IMR-90 (cell line): ENCODE measurements around the gene CAB39. TPM values are rescaled to one million over a fixed set of nuclear protein-coding genes. Genes with fewer than 3 reads are reported as not detected.
A peak's percentile ranks its signal among the peaks of the same experiment; 100 is the strongest.

Experiments used
- ATAC-seq: fragments of 200-7000 bp; cut with Tn5 transposase; 2 replicates; pipeline ENCODE4 v1.9.1; 2020; ENCODE audit warnings: low read depth, mild to moderate bottlenecking, moderate library complexity
- BruUV-seq: library from RNA; stranded (reverse); fragments of 400-500 nt; replicated peaks from 2 replicates; lab custom pipeline; 2021; lab: Mats Ljungman, UMichigan
- CTCF ChIA-PET: fragments of 300-600 bp; formaldehyde crosslinking; extraction: SDS; loops from one replicate; lab custom pipeline; 2021; ENCODE audit warnings: antibody characterized with exemption; lab: Yijun Ruan, JAX
- POLR2A ChIA-PET: fragments of 300-600 bp; sonication (Branson Sonifier 250); formaldehyde crosslinking; loops from one replicate; lab custom pipeline; 2022; ENCODE audit warnings: antibody characterized with exemption; ENCODE audit not compliant: unreplicated experiment; lab: Charles Lee
- DNase-seq: peaks from one replicate; pipeline ENCODE4 v3.0.0; 2013
- H2AFZ ChIP-seq: replicated peaks from 2 replicates; pipeline ENCODE3; 2013; ENCODE audit warnings: low read length, mild to moderate bottlenecking; ENCODE audit not compliant: poor library complexity
- H2AK5ac ChIP-seq: 2 replicates; pipeline ENCODE4 v1.6.1; 2013; ENCODE audit warnings: low read depth, low read length, inconsistent platforms
- H2AK9ac ChIP-seq: replicated peaks from 2 replicates; pipeline ENCODE3; 2013; ENCODE audit warnings: mild to moderate bottlenecking, low read depth, low read length, moderate library complexity; ENCODE audit not compliant: poor library complexity
- H2BK120ac ChIP-seq: 2 replicates; pipeline ENCODE4 v1.6.1; 2013; ENCODE audit warnings: low read depth, low read length, inconsistent platforms
- H2BK15ac ChIP-seq: 3 replicates; pipeline ENCODE4 v1.6.1; 2013; ENCODE audit warnings: low read depth, low read length, inconsistent platforms
- H2BK20ac ChIP-seq: 2 replicates; pipeline ENCODE4 v1.6.1; 2013; ENCODE audit warnings: low read depth, mild to moderate bottlenecking, inconsistent platforms, low read length, moderate library complexity
- H2BK5ac ChIP-seq: 2 replicates; pipeline ENCODE4 v1.6.1; 2013; ENCODE audit warnings: mild to moderate bottlenecking, low read depth, low read length, inconsistent platforms; ENCODE audit not compliant: poor library complexity, severe bottlenecking
- H3K14ac ChIP-seq: replicated peaks from 2 replicates; pipeline ENCODE4 v1.6.1; 2013; ENCODE audit warnings: low read depth, low read length, inconsistent platforms
- H3K18ac ChIP-seq: 2 replicates; pipeline ENCODE4 v1.6.1; 2013; ENCODE audit warnings: low read depth, low read length, control low read depth
- H3K23ac ChIP-seq: 2 replicates; pipeline ENCODE4 v1.6.1; 2013; ENCODE audit warnings: low read depth, low read length, inconsistent platforms
- H3K27ac ChIP-seq: 2 replicates; pipeline ENCODE4 v1.5.1; 2013; ENCODE audit warnings: mild to moderate bottlenecking, control low read depth, low read length; ENCODE audit not compliant: insufficient read depth
- H3K27me3 ChIP-seq: 2 replicates; pipeline ENCODE4 v1.6.1; 2013; ENCODE audit warnings: low read length; ENCODE audit not compliant: control insufficient read depth, insufficient read depth
- H3K36me3 ChIP-seq: 2 replicates; pipeline ENCODE4 v1.6.1; 2013; ENCODE audit warnings: low read length, mixed read lengths; ENCODE audit not compliant: control insufficient read depth, insufficient read depth
- H3K4ac ChIP-seq: 2 replicates; pipeline ENCODE4 v1.6.1; 2013; ENCODE audit warnings: low read depth, low read length, inconsistent platforms
- H3K4me1 ChIP-seq: 2 replicates; pipeline ENCODE4 v1.6.1; 2013; ENCODE audit warnings: low read length, mixed read lengths; ENCODE audit not compliant: control insufficient read depth, insufficient read depth
- H3K4me2 ChIP-seq: 2 replicates; pipeline ENCODE4 v1.6.1; 2013; ENCODE audit warnings: low read depth, mild to moderate bottlenecking, control low read depth, low read length, moderate library complexity
- H3K4me3 ChIP-seq: 2 replicates; pipeline ENCODE4 v1.5.1; 2013; ENCODE audit warnings: low read depth, mild to moderate bottlenecking, control low read depth, low read length, moderate library complexity; ENCODE audit not compliant: insufficient read depth
- H3K56ac ChIP-seq: 2 replicates; pipeline ENCODE4 v1.6.1; 2013; ENCODE audit warnings: low read length, inconsistent platforms; ENCODE audit not compliant: insufficient read depth; ENCODE audit errors: extremely low read depth
- H3K79me1 ChIP-seq, 2 experiments: 2 replicates each; pipeline ENCODE4 v1.6.1; 2013; ENCODE audit warnings: low read length in 2 of 2, inconsistent platforms in 1 of 2, low read depth in 1 of 2
- H3K9ac ChIP-seq: 2 replicates; pipeline ENCODE4 v1.6.1; 2013; ENCODE audit warnings: low read depth, low read length, control low read depth
- H3K9me1 ChIP-seq: 2 replicates; pipeline ENCODE4 v1.6.1; 2013; ENCODE audit warnings: low read length, inconsistent platforms; ENCODE audit not compliant: insufficient read depth
- H3K9me3 ChIP-seq: 2 replicates; pipeline ENCODE4 v1.6.1; 2013; ENCODE audit warnings: low read length; ENCODE audit not compliant: control insufficient read depth, insufficient read depth
- H4K20me1 ChIP-seq: 2 replicates; pipeline ENCODE4 v1.6.1; 2013; ENCODE audit warnings: low read length, inconsistent platforms; ENCODE audit not compliant: insufficient read depth
- H4K5ac ChIP-seq: 2 replicates; pipeline ENCODE4 v1.6.1; 2013; ENCODE audit warnings: mild to moderate bottlenecking, low read depth, low read length, control low read depth
- H4K8ac ChIP-seq, 2 experiments: 2 replicates each; pipeline ENCODE4 v1.6.1; 2013; ENCODE audit warnings: low read depth in 2 of 2, low read length in 2 of 2, control low read depth in 1 of 2, inconsistent platforms in 1 of 2
- H4K91ac ChIP-seq: 2 replicates; pipeline ENCODE4 v1.6.1; 2013; ENCODE audit warnings: low read depth, low read length, inconsistent platforms; ENCODE audit not compliant: insufficient read depth
- BHLHE40 ChIP-seq: fragments of 150-350 bp; IDR thresholded peaks from 2 replicates; pipeline ENCODE4 v1.6.1; 2016; ENCODE audit warnings: mild to moderate bottlenecking, low read depth, low read length
- CEBPB ChIP-seq: IDR thresholded peaks from 2 replicates; pipeline ENCODE4 v1.6.1; 2012; ENCODE audit warnings: low read depth, low read length, improper control_type of control experiment
- CHD1 ChIP-seq: IDR thresholded peaks from 2 replicates; pipeline ENCODE4 v1.6.1; 2012; ENCODE audit warnings: low read depth, low read length, improper control_type of control experiment
- CTCF ChIP-seq: conservative IDR thresholded peaks from 2 replicates; pipeline ENCODE4 v1.5.1; 2012; ENCODE audit warnings: mild to moderate bottlenecking, low read depth, low read length, improper control_type of control experiment
- ELK1 ChIP-seq: fragments of 150-350 bp; IDR thresholded peaks from 2 replicates; pipeline ENCODE4 v1.6.1; 2016; ENCODE audit warnings: low read depth, mild to moderate bottlenecking, low read length, moderate library complexity, borderline replicate concordance
- FOS ChIP-seq: fragments of 150-350 bp; IDR thresholded peaks from 2 replicates; pipeline ENCODE4 v1.6.1; 2016; ENCODE audit warnings: low read depth, low read length
- MAFK ChIP-seq: IDR thresholded peaks from 2 replicates; pipeline ENCODE4 v1.6.1; 2012; ENCODE audit warnings: low read depth, low read length, improper control_type of control experiment
- MAZ ChIP-seq: IDR thresholded peaks from 2 replicates; pipeline ENCODE4 v1.6.1; 2012; ENCODE audit warnings: low read depth, mild to moderate bottlenecking, low read length, improper control_type of control experiment, moderate library complexity, borderline replicate concordance
- MXI1 ChIP-seq: IDR thresholded peaks from 2 replicates; pipeline ENCODE4 v1.6.1; 2012; ENCODE audit warnings: low read depth, mild to moderate bottlenecking, low read length, moderate library complexity, borderline replicate concordance
- NFE2L2 ChIP-seq: fragments of 150-350 bp; IDR thresholded peaks from 2 replicates; pipeline ENCODE4 v1.6.1; 2016; ENCODE audit warnings: low read depth, mild to moderate bottlenecking, low read length
- POLR2A ChIP-seq: IDR thresholded peaks from 2 replicates; pipeline ENCODE4 v1.6.1; 2012; ENCODE audit warnings: mild to moderate bottlenecking, low read depth, low read length
- RAD21 ChIP-seq: IDR thresholded peaks from 2 replicates; pipeline ENCODE4 v1.6.1; 2012; ENCODE audit warnings: low read length, improper control_type of control experiment
- RCOR1 ChIP-seq: IDR thresholded peaks from 2 replicates; pipeline ENCODE4 v1.6.1; 2012; ENCODE audit warnings: mild to moderate bottlenecking, low read length, improper control_type of control experiment; ENCODE audit not compliant: insufficient replicate concordance
- RFX5 ChIP-seq: IDR thresholded peaks from 2 replicates; pipeline ENCODE4 v1.8.0; 2012; ENCODE audit warnings: low read depth, mild to moderate bottlenecking, low read length, moderate library complexity
- SMC3 ChIP-seq: fragments of 150-350 bp; IDR thresholded peaks from 2 replicates; pipeline ENCODE4 v1.6.1; 2016; ENCODE audit warnings: low read depth, mild to moderate bottlenecking, antibody characterized with exemption, low read length, moderate library complexity
- WGBS, 2 experiments: methylation state at CpG; one replicate each; pipeline versions ENCODE4 v1.1.5 to v1.1.7; 2013; ENCODE audit warnings: missing lambda C conversion rate in 2 of 2; ENCODE audit not compliant: insufficient read length in 1 of 2; ENCODE audit errors: extremely low coverage in 2 of 2; 5-methylcytosine and 5-hydroxymethylcytosine counted together
- dilution Hi-C: fragments of 300-500 bp; cut with HindIII; formaldehyde crosslinking; loops from one replicate; pipeline ENCODE4 v1.14.3; 2018; ENCODE audit warnings: low sequenced_read_pairs; ENCODE audit not compliant: unreplicated experiment
- in situ Hi-C: fragments of 300-500 bp; cut with MboI; formaldehyde crosslinking; loops from 3 replicates; pipeline ENCODE4 v1.14.3; 2019; ENCODE audit warnings: low sequenced_read_pairs, inconsistent platforms, mixed read lengths
- intact Hi-C: fragments of 100-400 bp; cut with micrococcal nuclease; formaldehyde crosslinking; loops from 2 replicates; pipeline ENCODE4 v1.10.0; 2022
- polyA plus RNA-seq, 3 experiments: library from polyadenylated mRNA; depleted of rRNA; stranded (reverse); fragments of >200 nt; gene quantifications; 2 replicates each; pipeline ENCODE4 v1.2.3, GENCODE V29; 2012; ENCODE audit warnings: low replicate concordance in 1 of 3
- total RNA-seq: library from RNA; depleted of rRNA; stranded (reverse); fragments of >200 nt; gene quantifications from 2 replicates; pipeline ENCODE4 v1.2.3, GENCODE V29; 2012

CAB39 gene
- total and polyA plus RNA-seq, 2 of the 4 experiments (the other 2 are of a cell fraction): 38.2 to 71.7 TPM

DNA sequence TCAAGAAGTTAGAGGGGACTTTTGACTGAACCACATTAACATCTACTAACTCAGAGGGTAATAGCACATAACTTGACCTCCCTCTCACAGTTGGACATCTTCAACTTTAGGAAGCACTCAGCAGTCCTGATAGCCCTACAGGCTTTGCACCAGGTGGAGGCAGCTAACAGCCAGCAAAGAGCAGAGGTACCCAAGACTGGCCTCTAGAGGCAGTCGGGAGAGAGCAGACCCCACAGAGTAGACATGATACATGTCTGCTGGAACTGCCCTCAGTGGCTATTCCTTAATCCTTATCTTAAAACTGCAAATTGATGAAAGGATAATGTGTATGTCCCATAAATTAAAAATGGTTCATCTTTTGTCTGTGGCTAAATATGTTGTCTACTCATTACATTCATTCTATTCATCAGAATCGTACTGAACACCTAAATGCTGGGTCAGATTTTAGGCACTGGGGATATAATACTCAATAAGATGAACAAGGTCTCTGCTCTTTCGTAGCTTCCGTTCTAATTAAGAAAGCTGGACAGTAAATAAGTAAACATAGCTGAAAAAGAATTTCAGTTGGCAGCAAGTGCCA lies 49.8 kb downstream of the CAB39 start:
- no peak overlapping the region for H2AK5ac ChIP-seq
- H3K18ac ChIP-seq: no peak overlapping the region
- H3K9me1 ChIP-seq: peaks cover 20% of the 10 kb centered on the region
- no peak overlapping the region for H3K56ac ChIP-seq
- BruUV-seq: no TSS peak
- intact Hi-C loops: no loop called here
- H4K5ac ChIP-seq: no peak overlapping the region
- ATAC-seq: peak; percentile 49; the same call in 1 of the 2 replicates
- H3K4me1 ChIP-seq: peaks cover 17% of the 10 kb centered on the region
- no peak for DNase-seq
- H3K27me3 ChIP-seq: no peaks in the 10 kb centered on the region
- no peak for TF ChIP-seq CHD1
- TF ChIP-seq NFE2L2: no peak
- no peak for TF ChIP-seq BHLHE40
- peak; percentile 45 for TF ChIP-seq CTCF
- no peak for TF ChIP-seq FOS
- TF ChIP-seq SMC3: no peak
- no peak for TF ChIP-seq POLR2A
- no peak for TF ChIP-seq RFX5
- no peak for TF ChIP-seq RCOR1
- TF ChIP-seq MAZ: no peak
- no peak for TF ChIP-seq ELK1
- no peak for TF ChIP-seq CEBPB
- no peak for TF ChIP-seq MXI1
- TF ChIP-seq RAD21: peak; percentile 49
- TF ChIP-seq MAFK: no peak
- in situ Hi-C loops: no loop called here
- H4K91ac ChIP-seq: no peak overlapping the region
- H4K20me1 ChIP-seq: peaks cover 47% of the 10 kb centered on the region
- no peak overlapping the region for H2AK9ac ChIP-seq
- no peak overlapping the region for H3K9ac ChIP-seq
- no peak overlapping the region for H4K8ac ChIP-seq
- H2BK20ac ChIP-seq: no peak overlapping the region
- no peak overlapping the region for H3K27ac ChIP-seq
- H3K23ac ChIP-seq: no peak overlapping the region
- WGBS, 2 experiments: no CpG with 5 or more reads among the region's 4 CpGs
- no peak overlapping the region for H3K4ac ChIP-seq
- H2BK120ac ChIP-seq: no peak overlapping the region
- H3K14ac ChIP-seq: no peak overlapping the region
- dilution Hi-C loops: no loop called here
- peaks cover 20% of the 10 kb centered on the region for H3K36me3 ChIP-seq
- no peak overlapping the region for H3K4me2 ChIP-seq
- ChIA-PET POLR2A (no interaction called here), CTCF (interaction anchor here (0.7 kb wide), 1 partner anchor 35 kb away, joined by 3 read pairs; no protein-coding TSS in a partner anchor)
- no peak overlapping the region for H2BK15ac ChIP-seq
- no peak overlapping the region for H2BK5ac ChIP-seq
- H3K9me3 ChIP-seq: no peaks in the 10 kb centered on the region
- H2AFZ ChIP-seq: no peak overlapping the region
- H3K4me3 ChIP-seq: no peak overlapping the region
- peaks cover 40 to 78% of the 10 kb centered on the region in 2 experiments for H3K79me1 ChIP-seq
